ENCODE data around the gene CHCHD6.

CHCHD6 gene

GRCh38 chr3:126934031-126934531 lies 230.0 kb downstream of the CHCHD6 start:
- TF ChIP-seq GATA1 (IDR thresholded peaks at IDR 0.05; ENCODE audit: low read depth, low read length) (no peak), POLR2A (IDR thresholded peaks at IDR 0.05; ENCODE audit: low read length) (no peak)
- no peak for DNase-seq

GRCh38 chr3:126934991-126935390 lies 231.0 kb downstream of the CHCHD6 start:
- no peak for DNase-seq

GRCh38 chr3:126935756-126936509 lies 231.9 kb downstream of the CHCHD6 start:
- no peak for DNase-seq
- TF ChIP-seq POLR2A (IDR thresholded peaks at IDR 0.05; ENCODE audit: low read length) (no peak), GATA1 (IDR thresholded peaks at IDR 0.05; ENCODE audit: low read depth, low read length) (no peak)

More at GRCh38 chr3:126934991-126935390, 231.0 kb downstream of the CHCHD6 start:
- TF ChIP-seq POLR2A (IDR thresholded peaks at IDR 0.05; ENCODE audit: low read length) = no peak
- no peak for TF ChIP-seq GATA1 (IDR thresholded peaks at IDR 0.05; ENCODE audit: low read depth, low read length)

GRCh38 chr3:126936853-126937425 lies 232.9 kb downstream of the CHCHD6 start:
- DNase-seq = no peak
- TF ChIP-seq GATA1 (IDR thresholded peaks at IDR 0.05; ENCODE audit: low read depth, low read length) = no peak

- TF ChIP-seq POLR2A (IDR thresholded peaks at IDR 0.05; ENCODE audit: low read length) = no peak
- no peak for TF ChIP-seq GATA1 (IDR thresholded peaks at IDR 0.05; ENCODE audit: low read depth, low read length)
- DNase-seq = no peak
These were observed 233.5 kb downstream of the CHCHD6 start for GRCh38 chr3:126937533-126937932.

- TF ChIP-seq GATA1 (IDR thresholded peaks at IDR 0.05; ENCODE audit: low read depth, low read length) (no peak), POLR2A (IDR thresholded peaks at IDR 0.05; ENCODE audit: low read length) (no peak)
- DNase-seq = no peak
These were observed 233.9 kb downstream of the CHCHD6 start for GRCh38 chr3:126937973-126938372.

- no peak for DNase-seq
- TF ChIP-seq POLR2A (IDR thresholded peaks at IDR 0.05; ENCODE audit: low read length) (no peak), GATA1 (IDR thresholded peaks at IDR 0.05; ENCODE audit: low read depth, low read length) (no peak)
These were observed 234.7 kb downstream of the CHCHD6 start for GRCh38 chr3:126938520-126939337.

- no peak for TF ChIP-seq GATA1 (IDR thresholded peaks at IDR 0.05; ENCODE audit: low read depth, low read length)
- no peak for TF ChIP-seq POLR2A (IDR thresholded peaks at IDR 0.05; ENCODE audit: low read length)
- no peak for DNase-seq
These were observed 235.3 kb downstream of the CHCHD6 start for GRCh38 chr3:126939338-126939718.

- DNase-seq = no peak
- TF ChIP-seq POLR2A (IDR thresholded peaks at IDR 0.05; ENCODE audit: low read length) (no peak), GATA1 (IDR thresholded peaks at IDR 0.05; ENCODE audit: low read depth, low read length) (no peak)
These were observed 235.7 kb downstream of the CHCHD6 start for GRCh38 chr3:126939733-126940132.

GRCh38 chr3:126941721-126942270 lies 237.8 kb downstream of the CHCHD6 start:
- TF ChIP-seq GATA1 (IDR thresholded peaks at IDR 0.05; ENCODE audit: low read depth, low read length) (no peak), POLR2A (IDR thresholded peaks at IDR 0.05; ENCODE audit: low read length) (no peak)
- no peak for DNase-seq

GRCh38 chr3:126944089-126944965 lies 240.3 kb downstream of the CHCHD6 start:
- TF ChIP-seq GATA1 (IDR thresholded peaks at IDR 0.05; ENCODE audit: low read depth, low read length) (no peak), POLR2A (IDR thresholded peaks at IDR 0.05; ENCODE audit: low read length) (no peak)
- no peak for DNase-seq

- DNase-seq = no peak
These were observed 241.2 kb downstream of the CHCHD6 start for GRCh38 chr3:126945171-126945721.

GRCh38 chr3:126945891-126946290 lies 241.9 kb downstream of the CHCHD6 start:
- TF ChIP-seq POLR2A (IDR thresholded peaks at IDR 0.05; ENCODE audit: low read length) = no peak
- no peak for TF ChIP-seq GATA1 (IDR thresholded peaks at IDR 0.05; ENCODE audit: low read depth, low read length)
- no peak for DNase-seq

More at GRCh38 chr3:126945171-126945721, 241.2 kb downstream of the CHCHD6 start:
- no peak for TF ChIP-seq POLR2A (IDR thresholded peaks at IDR 0.05; ENCODE audit: low read length)
- no peak for TF ChIP-seq GATA1 (IDR thresholded peaks at IDR 0.05; ENCODE audit: low read depth, low read length)

All from erythroblast (primary cell).